Glutamatergic neuron (in vitro differentiated cells): ENCODE results near the gene ACO1. TPM values are rescaled to one million over a fixed set of nuclear protein-coding genes. Genes with fewer than 3 reads are reported as not detected.

Experiments used
- DNase-seq: peaks from one replicate; pipeline ENCODE4 v3.0.0; 2022
- H3K27ac Mint-ChIP-seq: one replicate; pipeline ENCODE4 v1.8.0; 2020; ENCODE audit warnings: mild to moderate bottlenecking, mixed read lengths, inconsistent platforms; ENCODE audit not compliant: unreplicated experiment
- H3K27me3 Mint-ChIP-seq: one replicate; pipeline ENCODE4 v1.8.0; 2020; ENCODE audit warnings: mild to moderate bottlenecking, moderate library complexity, mixed read lengths, inconsistent platforms; ENCODE audit not compliant: unreplicated experiment
- H3K36me3 Mint-ChIP-seq: one replicate; pipeline ENCODE4 v1.8.0; 2020; ENCODE audit warnings: mild to moderate bottlenecking, mixed read lengths, inconsistent platforms; ENCODE audit not compliant: unreplicated experiment
- H3K4me1 Mint-ChIP-seq: one replicate; pipeline ENCODE4 v1.8.0; 2020; ENCODE audit warnings: mild to moderate bottlenecking, low read depth, mixed read lengths, inconsistent platforms; ENCODE audit not compliant: unreplicated experiment
- H3K4me3 Mint-ChIP-seq: one replicate; pipeline ENCODE4 v1.8.0; 2020; ENCODE audit warnings: mild to moderate bottlenecking, mixed read lengths, inconsistent platforms; ENCODE audit not compliant: unreplicated experiment
- H3K9me3 Mint-ChIP-seq: one replicate; pipeline ENCODE4 v1.8.0; 2020; ENCODE audit warnings: mild to moderate bottlenecking, moderate library complexity, mixed read lengths, inconsistent platforms; ENCODE audit not compliant: unreplicated experiment
- CTCF ChIP-seq: fragments of 200-600 bp; sonication (generic); IDR thresholded peaks from one replicate; pipeline ENCODE4 v1.5.0; 2021; ENCODE audit not compliant: partially characterized antibody, unreplicated experiment
- total RNA-seq: library from RNA; stranded (reverse); fragmentation: NEBNext Ultra II Directional; extraction: Animal tissue kit (Norgen Biotek cat#: 25700); gene quantifications from one replicate; pipeline ENCODE4 v1.2.1, GENCODE V29; 2021; ENCODE audit not compliant: unreplicated experiment

The ACO1 gene
- total RNA-seq, 1 donor from 2014 or later, result 17.6 TPM

DNA sequence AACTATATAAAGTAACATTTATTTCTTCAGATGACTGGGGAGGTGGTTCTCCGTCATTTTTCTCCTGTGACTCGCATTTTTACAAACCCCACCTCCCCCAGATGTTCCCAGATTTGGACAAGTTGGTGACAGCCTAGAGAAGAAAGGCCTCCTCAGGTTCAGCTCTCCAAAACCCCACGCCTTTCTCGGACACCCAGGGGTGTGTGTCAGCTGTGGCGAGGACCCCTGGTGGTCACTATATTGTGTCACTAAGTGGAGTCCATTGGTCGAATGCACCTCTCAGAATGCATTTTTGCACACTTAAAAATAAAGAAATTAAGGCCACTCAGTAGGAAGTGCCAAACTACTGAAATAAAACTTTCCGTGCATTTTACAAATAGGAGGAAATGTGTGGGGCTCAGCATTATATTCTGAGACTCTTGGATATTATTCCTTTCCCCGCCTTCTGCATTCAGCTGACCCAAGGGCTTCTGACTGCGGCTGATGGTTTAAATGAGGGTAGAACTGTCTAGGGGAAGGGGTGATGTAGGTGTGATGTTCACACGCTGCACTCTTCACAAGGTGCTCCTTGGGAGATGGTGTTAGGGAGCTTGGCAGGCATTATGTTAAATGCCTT is 47.6 kb downstream of the ACO1 start:
- Mint-ChIP-seq H3K27ac (peak overlapping the region; percentile 36), H3K27me3 (no peaks in the 10 kb centered on the region), H3K9me3 (no peaks in the 10 kb centered on the region), H3K4me1 (no peaks in the 10 kb centered on the region), H3K36me3 (no peaks in the 10 kb centered on the region), H3K4me3 (no peak overlapping the region)
- TF ChIP-seq CTCF, result peak; percentile 79
- peak; percentile 71 for DNase-seq

DNA sequence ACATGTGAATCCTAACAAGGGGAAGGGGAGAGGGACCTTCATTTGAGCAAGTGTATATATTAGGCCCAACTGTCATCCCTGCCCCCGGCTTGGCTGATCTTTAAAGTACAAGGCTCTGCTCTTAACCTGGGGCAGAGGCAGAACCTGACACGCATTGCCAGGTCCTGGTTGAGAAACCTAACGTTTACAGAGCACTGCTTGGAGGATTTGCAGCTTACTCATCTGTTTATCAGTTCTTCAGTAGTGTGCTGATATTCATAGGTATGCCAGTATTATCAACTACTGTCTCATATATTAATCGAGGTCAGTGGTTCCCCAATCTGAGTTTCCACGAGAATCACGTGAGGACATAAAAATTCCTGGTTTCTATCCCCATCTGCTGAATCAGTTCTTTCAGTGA is 50.4 kb downstream of the ACO1 start:
- no peaks in the 10 kb centered on the region for H3K4me1 Mint-ChIP-seq
- DNase-seq, result no peak
- TF ChIP-seq CTCF, result no peak
- no peaks in the 10 kb centered on the region for H3K27me3 Mint-ChIP-seq
- no peak overlapping the region for H3K27ac Mint-ChIP-seq
- H3K9me3 Mint-ChIP-seq, result no peaks in the 10 kb centered on the region
- H3K36me3 Mint-ChIP-seq, result no peaks in the 10 kb centered on the region
- no peak overlapping the region for H3K4me3 Mint-ChIP-seq

DNA sequence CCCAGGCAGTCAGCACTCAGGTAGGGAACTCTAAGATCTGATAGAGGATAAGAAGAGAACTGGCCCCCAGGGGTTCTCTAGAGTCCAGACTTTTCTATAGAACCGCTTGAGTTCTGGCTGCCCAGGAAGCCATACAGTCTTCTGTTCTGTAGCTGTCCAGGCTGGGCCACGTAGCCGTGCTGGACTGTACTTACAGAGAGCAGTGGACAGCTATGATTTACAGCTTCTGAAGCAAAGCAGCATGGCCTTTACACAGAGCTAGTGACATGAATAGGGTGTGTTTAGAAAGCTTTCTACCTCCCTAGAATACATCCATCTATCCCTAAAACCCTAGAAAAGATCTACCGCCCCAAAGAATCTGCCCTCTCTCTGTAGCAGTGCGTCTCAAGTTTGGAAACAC is 57.2 kb downstream of the ACO1 start:
- peaks cover 5% of the 10 kb centered on the region for H3K36me3 Mint-ChIP-seq
- no peak for TF ChIP-seq CTCF

DNA sequence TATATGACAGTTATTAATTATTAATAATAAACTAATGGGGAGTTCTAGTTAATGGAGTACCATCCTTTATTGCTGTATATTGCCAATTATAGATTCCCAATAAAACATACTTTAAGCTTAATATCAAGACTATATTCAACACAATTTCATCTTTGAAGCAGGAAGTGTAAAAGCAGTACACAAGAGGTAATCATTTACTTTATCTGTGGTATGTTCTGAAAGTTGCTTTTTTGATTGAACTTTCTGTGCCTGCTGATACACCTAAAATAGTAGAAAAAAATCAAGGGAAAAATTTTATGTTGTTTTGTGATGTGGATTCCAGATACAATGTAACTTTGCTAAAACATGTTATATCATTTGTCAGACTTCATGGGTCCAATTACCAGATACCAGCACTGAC is 58.0 kb downstream of the ACO1 start:
- peaks cover 4% of the 10 kb centered on the region for H3K27me3 Mint-ChIP-seq
- H3K36me3 Mint-ChIP-seq, result peaks cover 5% of the 10 kb centered on the region
- H3K4me3 Mint-ChIP-seq, result no peak overlapping the region
- peaks cover 2% of the 10 kb centered on the region for H3K9me3 Mint-ChIP-seq
- H3K27ac Mint-ChIP-seq, result no peak overlapping the region
- no peaks in the 10 kb centered on the region for H3K4me1 Mint-ChIP-seq
- no peak for DNase-seq
- no peak for TF ChIP-seq CTCF

More for the DNA sequence above, 57.2 kb downstream of the ACO1 start:
- Mint-ChIP-seq H3K27ac (no peak overlapping the region), H3K27me3 (peaks cover 4% of the 10 kb centered on the region), H3K4me1 (no peaks in the 10 kb centered on the region), H3K4me3 (no peak overlapping the region), H3K9me3 (peaks cover 2% of the 10 kb centered on the region)
- DNase-seq, result no peak

- Mint-ChIP-seq H3K27ac (no peak overlapping the region), H3K27me3 (peaks cover 4% of the 10 kb centered on the region), H3K4me3 (no peak overlapping the region), H3K4me1 (peaks cover 10% of the 10 kb centered on the region), H3K9me3 (no peaks in the 10 kb centered on the region), H3K36me3 (peaks cover 6% of the 10 kb centered on the region)
- TF ChIP-seq CTCF, result no peak
- DNase-seq, result no peak
Observed at GRCh38 chr9:32449969-32450368, 65.5 kb downstream of the ACO1 start.
